OCI-M2 (cell line): ENCODE results near the gene B3GNT9.
A peak's percentile ranks its signal among the peaks of the same experiment; 100 is the strongest.

Experiments
- DNase-seq: peaks from one replicate; lab custom pipeline; 2025; ENCODE audit not compliant: unreplicated experiment; lab: John Stamatoyannopoulos, UW

B3GNT9 gene

DNA sequence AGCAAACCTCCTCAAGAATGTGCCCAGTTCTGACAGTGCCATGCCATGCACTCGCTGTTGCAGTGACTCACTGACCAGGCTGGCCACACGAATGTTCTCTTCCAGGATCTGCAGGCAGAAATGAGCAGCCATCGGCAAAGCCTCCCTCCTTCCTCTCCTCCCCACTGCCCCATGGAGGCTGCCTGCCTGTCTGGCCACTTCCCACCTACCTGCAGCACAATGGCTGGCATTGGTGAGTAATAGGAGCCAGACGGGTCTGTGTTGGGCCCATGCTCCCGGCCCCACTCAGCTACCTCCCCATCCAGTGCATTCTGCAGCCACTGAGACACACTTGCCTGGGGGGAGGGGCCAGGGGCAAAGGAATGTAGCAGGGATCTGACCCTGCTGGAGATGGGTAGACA, 35.8 kb upstream of the B3GNT9 start:
- DNase-seq, result no peak

- no peak for DNase-seq
These were observed 34.9 kb upstream of the B3GNT9 start for GRCh38 chr16:67185651-67186134.

- DNase-seq, result peak; percentile 49
These were observed 34.3 kb upstream of the B3GNT9 start for GRCh38 chr16:67184995-67185650.

DNA sequence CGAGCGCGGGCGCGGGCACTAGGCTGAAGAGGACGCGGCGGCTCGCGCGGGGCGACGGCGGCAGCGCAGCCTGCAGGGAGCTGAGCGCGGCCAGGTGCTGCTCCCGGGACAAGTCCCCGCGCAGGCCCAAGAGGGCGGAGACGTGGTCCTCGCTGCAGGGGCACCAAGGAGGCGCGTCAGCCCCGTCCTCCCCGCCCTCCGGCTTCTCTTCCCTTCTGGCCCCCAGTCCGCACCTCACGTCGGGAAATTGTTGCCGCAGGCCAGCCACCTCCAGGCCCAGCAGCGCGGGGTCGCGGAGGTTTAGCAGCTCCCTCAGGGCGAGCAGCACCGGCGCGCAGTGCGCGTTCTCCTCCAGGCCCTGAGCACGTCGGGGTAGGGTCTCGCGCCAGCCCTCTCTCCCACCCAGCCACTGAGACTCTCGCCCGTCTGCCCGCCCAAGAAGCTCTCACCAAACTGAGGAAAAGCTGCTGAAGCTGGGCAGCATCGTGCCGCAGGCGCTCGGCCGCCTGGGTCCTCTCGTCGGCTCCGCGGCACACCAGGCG, 33.7 kb upstream of the B3GNT9 start:
- DNase-seq, result no peak

DNA sequence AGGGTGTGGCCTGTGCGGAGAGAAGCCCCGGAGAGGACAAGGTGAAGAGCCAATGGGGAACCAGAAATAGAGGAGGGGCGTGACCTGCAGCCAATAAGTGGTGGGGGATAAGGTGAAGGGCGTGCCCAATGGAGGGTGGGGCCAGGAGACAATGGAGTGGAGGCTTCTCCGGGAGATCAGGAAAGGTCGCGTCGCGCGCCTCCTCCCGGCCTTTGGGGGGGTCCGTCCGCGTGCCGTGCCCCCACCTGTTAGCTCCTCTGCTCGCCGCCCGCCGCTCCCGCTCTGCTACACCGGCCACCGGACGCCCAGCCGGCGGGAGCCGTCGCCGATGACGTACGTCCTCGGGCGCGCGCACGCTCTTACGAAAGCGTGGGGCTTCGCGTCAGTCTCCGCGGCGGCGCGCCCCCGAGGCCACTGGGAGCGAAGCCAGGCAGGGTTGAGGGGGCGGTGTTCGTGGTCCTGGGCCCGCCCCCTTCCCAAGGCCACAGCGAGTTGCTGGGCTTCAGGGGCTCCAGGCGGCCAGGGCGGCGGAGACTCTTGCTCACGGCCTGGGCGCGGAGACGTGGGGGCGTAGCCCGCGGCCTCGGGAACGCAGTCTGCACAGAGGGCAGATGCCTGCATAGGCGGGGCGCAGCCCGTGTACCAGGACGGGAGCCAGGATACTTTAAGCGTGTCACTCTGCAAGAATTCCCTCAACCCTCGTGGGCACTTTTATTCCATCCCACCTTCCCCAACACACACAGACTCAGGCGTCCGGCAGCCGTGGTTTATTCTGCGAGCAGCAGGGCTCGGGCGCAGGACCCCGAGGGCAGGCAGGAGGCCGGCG, 33.0 kb upstream of the B3GNT9 start, which contains the start of gene MATCAP1:
TSS of gene MATCAP1 (minus strand) at position 337 of the 826 bp plus-strand sequence. CDS start 3,353 bp downstream, outside the sequence.
- peak; percentile 80 for DNase-seq

DNA sequence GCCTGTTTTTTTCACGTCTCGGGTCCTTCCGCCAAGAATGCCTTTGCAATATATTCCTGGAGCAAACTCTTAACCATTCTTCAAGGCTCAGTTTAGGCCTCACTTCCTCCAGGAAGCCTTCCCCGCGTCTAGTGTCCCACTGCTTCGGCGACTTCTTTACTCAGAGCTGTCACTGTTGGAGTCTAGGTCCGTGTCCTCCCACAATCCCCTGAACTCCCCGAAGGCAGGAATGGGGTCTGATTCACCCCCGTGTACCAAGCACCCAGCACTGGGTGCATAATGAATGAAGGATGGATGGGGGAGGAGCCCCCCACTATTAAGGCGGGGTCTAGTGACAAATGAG, 32.5 kb upstream of the B3GNT9 start:
- no peak for DNase-seq

GRCh38 chr16:67182288-67182687, 31.5 kb upstream of the B3GNT9 start:
- no peak for DNase-seq

GRCh38 chr16:67181346-67181745, 30.5 kb upstream of the B3GNT9 start:
- no peak for DNase-seq

DNA sequence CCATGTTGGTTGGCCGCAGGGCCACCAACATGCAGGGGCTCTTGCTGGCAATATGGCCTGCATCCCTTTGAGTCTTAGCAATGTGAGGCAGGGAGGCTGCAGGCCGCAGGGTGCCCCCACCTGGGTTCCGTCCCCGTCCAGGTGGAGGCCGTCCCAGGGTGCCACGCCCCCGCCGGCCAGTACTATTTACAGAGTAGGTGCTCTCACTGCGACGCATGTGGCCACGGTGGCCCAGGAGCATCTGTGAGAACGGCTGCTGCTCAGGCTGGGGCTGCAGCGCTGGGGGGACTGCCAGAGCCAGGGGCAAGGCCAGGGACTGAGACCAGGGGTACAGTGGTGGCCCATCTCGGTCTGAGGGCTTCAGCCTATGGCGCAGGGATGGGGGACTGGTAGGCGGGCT, 29.4 kb upstream of the B3GNT9 start:
- no peak for DNase-seq

GRCh38 chr16:67179421-67180080, 28.8 kb upstream of the B3GNT9 start:
- DNase-seq, result no peak

- DNase-seq, result no peak
These were observed 27.2 kb upstream of the B3GNT9 start for GRCh38 chr16:67177743-67178699.

DNA sequence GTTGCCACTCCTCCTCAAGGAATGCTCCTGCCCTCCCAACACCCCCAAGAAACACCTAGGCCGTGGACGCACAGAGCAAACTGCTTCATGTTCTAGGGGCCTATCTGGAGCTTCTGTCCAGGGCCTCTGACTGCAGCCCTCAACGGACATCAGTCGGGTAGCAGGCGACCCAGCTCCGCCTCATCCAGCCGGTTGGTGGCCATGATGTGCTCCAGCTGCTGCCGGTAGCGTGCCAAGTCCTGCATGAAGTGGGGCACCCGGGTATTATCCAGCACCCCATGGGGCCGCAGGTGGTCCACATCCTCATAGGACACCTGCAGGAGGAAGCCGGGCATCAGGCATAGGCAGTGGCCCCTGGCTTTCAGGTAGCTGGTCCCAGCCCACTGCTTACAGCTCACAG, 25.9 kb upstream of the B3GNT9 start:
- no peak for DNase-seq

DNA sequence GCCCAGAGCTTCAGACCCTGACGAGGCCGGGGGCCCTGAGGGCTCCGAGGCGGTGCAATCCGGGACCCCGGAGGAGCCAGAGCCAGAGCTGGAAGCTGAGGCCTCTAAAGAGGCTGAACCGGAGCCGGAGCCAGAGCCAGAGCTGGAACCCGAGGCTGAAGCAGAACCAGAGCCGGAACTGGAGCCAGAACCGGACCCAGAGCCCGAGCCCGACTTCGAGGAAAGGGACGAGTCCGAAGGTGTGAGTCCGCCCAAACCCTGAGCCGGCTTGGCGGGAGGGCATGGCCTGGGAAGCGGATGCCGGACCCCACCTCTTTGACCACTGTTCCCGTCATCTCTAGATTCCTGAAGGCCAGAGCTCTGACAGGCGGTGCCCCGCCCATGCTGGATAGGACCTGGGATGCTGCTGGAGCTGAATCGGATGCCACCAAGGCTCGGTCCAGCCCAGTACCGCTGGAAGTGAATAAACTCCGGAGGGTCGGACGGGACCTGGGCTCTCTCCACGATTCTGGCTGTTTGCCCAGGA, 24.0 kb upstream of the B3GNT9 start:
- no peak for DNase-seq

- DNase-seq, result no peak
These were observed 23.3 kb upstream of the B3GNT9 start for GRCh38 chr16:67173808-67174705.

DNA sequence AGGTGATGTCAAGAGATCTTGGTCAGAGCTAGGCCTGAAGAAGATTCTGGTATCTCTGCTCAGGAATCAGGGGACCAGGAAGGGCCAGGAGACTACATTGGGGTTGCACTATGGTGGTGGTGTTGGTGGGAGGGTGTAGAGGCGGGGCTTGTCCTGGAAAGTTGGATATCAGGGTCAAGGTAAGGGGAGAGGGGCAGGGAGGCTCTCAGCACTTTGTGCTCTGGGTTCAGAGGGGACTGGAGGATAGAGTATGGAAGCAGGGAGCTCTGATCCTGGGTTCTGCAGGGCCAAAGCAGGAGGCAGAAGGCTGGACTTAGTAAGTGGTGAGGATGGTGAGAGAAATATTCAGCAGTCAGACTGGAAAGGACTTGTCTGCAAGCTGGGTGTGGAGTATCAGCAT, 22.5 kb upstream of the B3GNT9 start:
- no peak for DNase-seq

- DNase-seq, result no peak
These were observed 20.3 kb upstream of the B3GNT9 start for GRCh38 chr16:67170949-67171649.

- DNase-seq, result no peak
These were observed 19.6 kb upstream of the B3GNT9 start, which contains the start of gene NOL3 for GRCh38 chr16:67170168-67170948. Gene NOL3, plus strand, starts transcription at chr16:67170538.
